MM.1S (cell line): Measurements from ENCODE around the gene COPZ2.

Experiments used
- DNase-seq: peaks from one replicate; pipeline ENCODE4 v3.0.0-alpha.2; 2015
- H2AFZ ChIP-seq: fragments of 300-600 bp; sonication (generic); 2 replicates; pipeline ENCODE4 v1.6.0; 2016; ENCODE audit warnings: antibody characterized with exemption, low read length
- H3F3A ChIP-seq: fragments of 300-600 bp; sonication (generic); 2 replicates; pipeline ENCODE4 v1.6.1; 2016; ENCODE audit warnings: mild to moderate bottlenecking, antibody characterized with exemption, low read length, moderate library complexity, mixed read lengths; ENCODE audit not compliant: insufficient read depth
- H3K27ac ChIP-seq: fragments of 300-600 bp; sonication (generic); 2 replicates; pipeline ENCODE4 v1.5.1; 2016; ENCODE audit warnings: mild to moderate bottlenecking, low read length
- H3K27me3 ChIP-seq: fragments of 300-600 bp; sonication (generic); replicated peaks from 2 replicates; pipeline ENCODE4 v1.6.0; 2016; ENCODE audit warnings: low read length; ENCODE audit not compliant: insufficient read depth
- H3K36me3 ChIP-seq: fragments of 300-600 bp; sonication (generic); replicated peaks from 2 replicates; pipeline ENCODE4 v1.6.1; 2016; ENCODE audit warnings: mild to moderate bottlenecking, low read length, mixed read lengths; ENCODE audit not compliant: insufficient read depth
- H3K4me1 ChIP-seq: fragments of 300-600 bp; sonication (generic); 2 replicates; pipeline ENCODE4 v1.6.1; 2016; ENCODE audit warnings: low read length, mixed read lengths
- H3K4me2 ChIP-seq: fragments of 300-600 bp; sonication (generic); 2 replicates; pipeline ENCODE4 v1.6.0; 2016; ENCODE audit warnings: low read depth, low read length
- H3K4me3 ChIP-seq: fragments of 300-600 bp; sonication (generic); 2 replicates; pipeline ENCODE4 v1.5.1; 2016; ENCODE audit warnings: low read length, mixed read lengths
- H3K79me2 ChIP-seq: fragments of 300-600 bp; sonication (generic); 2 replicates; pipeline ENCODE4 v1.6.1; 2016; ENCODE audit warnings: mixed run types, low read length, mixed read lengths
- H3K9ac ChIP-seq: fragments of 300-600 bp; sonication (generic); 2 replicates; pipeline ENCODE4 v1.6.1; 2016; ENCODE audit warnings: low read length, mixed read lengths
- H3K9me2 ChIP-seq: fragments of 300-600 bp; sonication (generic); replicated peaks from 2 replicates; pipeline ENCODE4 v1.6.1; 2016; ENCODE audit warnings: mild to moderate bottlenecking, low read length, mixed read lengths; ENCODE audit not compliant: insufficient read depth
- H3K9me3 ChIP-seq: fragments of 300-600 bp; sonication (generic); replicated peaks from 2 replicates; pipeline ENCODE4 v1.6.1; 2016; ENCODE audit warnings: mild to moderate bottlenecking, low read length, mixed read lengths; ENCODE audit not compliant: insufficient read depth
- H4K20me1 ChIP-seq: fragments of 300-600 bp; sonication (generic); 2 replicates; pipeline ENCODE4 v1.6.1; 2016; ENCODE audit warnings: mild to moderate bottlenecking, low read length, moderate library complexity, mixed read lengths; ENCODE audit not compliant: insufficient read depth
- CTCF ChIP-seq: fragments of 300-600 bp; sonication (generic); IDR thresholded peaks from 2 replicates; pipeline ENCODE4 v1.5.1; 2016; ENCODE audit warnings: antibody characterized with exemption, low read length, mixed read lengths
- EZH2 ChIP-seq: fragments of 300-600 bp; sonication (generic); optimal IDR thresholded peaks from 2 replicates; pipeline ENCODE3; 2017; ENCODE audit warnings: low read depth, mild to moderate bottlenecking, antibody characterized with exemption, low read length, mixed read lengths
- EZH2phosphoT487 ChIP-seq: fragments of 300-600 bp; sonication (generic); IDR thresholded peaks from 2 replicates; pipeline ENCODE4 v1.6.1; 2018; ENCODE audit warnings: antibody characterized with exemption, low read length

The COPZ2 gene

GRCh38 chr17:48028736-48029135, 8.9 kb downstream of the COPZ2 start:
- no peaks in the 10 kb centered on the region for H4K20me1 ChIP-seq
- TF ChIP-seq EZH2 (no peak), CTCF (no peak), EZH2phosphoT487 (no peak)
- no peak overlapping the region for H3K9ac ChIP-seq
- no peak overlapping the region for H3K4me2 ChIP-seq
- no peaks in the 10 kb centered on the region for H3K9me2 ChIP-seq
- no peak overlapping the region for H3K27ac ChIP-seq
- no peaks in the 10 kb centered on the region for H3K36me3 ChIP-seq
- no peaks in the 10 kb centered on the region for H3K9me3 ChIP-seq
- H2AFZ ChIP-seq, result no peak overlapping the region
- H3K79me2 ChIP-seq, result no peaks in the 10 kb centered on the region
- H3K4me1 ChIP-seq, result peaks cover 15% of the 10 kb centered on the region
- no peak overlapping the region for H3K4me3 ChIP-seq
- DNase-seq, result no peak
- no peaks in the 10 kb centered on the region for H3K27me3 ChIP-seq
- H3F3A ChIP-seq, result peaks cover 11% of the 10 kb centered on the region

GRCh38 chr17:48027322-48027981, 10.1 kb downstream of the COPZ2 start:
- no peaks in the 10 kb centered on the region for H3K79me2 ChIP-seq
- no peak overlapping the region for H2AFZ ChIP-seq
- H3K9me2 ChIP-seq, result no peaks in the 10 kb centered on the region
- H3K4me3 ChIP-seq, result no peak overlapping the region
- H3K36me3 ChIP-seq, result no peaks in the 10 kb centered on the region
- H3K27ac ChIP-seq, result no peak overlapping the region
- no peaks in the 10 kb centered on the region for H3K27me3 ChIP-seq
- H3K9ac ChIP-seq, result no peak overlapping the region
- H3K9me3 ChIP-seq, result no peaks in the 10 kb centered on the region
- DNase-seq, result no peak
- no peak overlapping the region for H3K4me2 ChIP-seq
- peaks cover 17% of the 10 kb centered on the region for H3K4me1 ChIP-seq
- no peak for TF ChIP-seq EZH2phosphoT487
- no peak for TF ChIP-seq EZH2
- no peak for TF ChIP-seq CTCF
- peaks cover 18% of the 10 kb centered on the region for H3F3A ChIP-seq
- H4K20me1 ChIP-seq, result no peaks in the 10 kb centered on the region

GRCh38 chr17:48026502-48027321, 10.9 kb downstream of the COPZ2 start:
- Histone ChIP-seq H3K4me2 (peak overlapping the region; percentile 99; the same call in 1 of the 2 replicates), H3K27ac (no peak overlapping the region), H3K9ac (no peak overlapping the region), H2AFZ (peak overlapping the region; percentile 45; the same call in 1 of the 2 replicates), H4K20me1 (no peaks in the 10 kb centered on the region), H3K79me2 (no peaks in the 10 kb centered on the region), H3K4me1 (peaks cover 17% of the 10 kb centered on the region), H3K9me2 (no peaks in the 10 kb centered on the region), H3F3A (peaks cover 21% of the 10 kb centered on the region), H3K4me3 (no peak overlapping the region), H3K9me3 (no peaks in the 10 kb centered on the region), H3K36me3 (no peaks in the 10 kb centered on the region), H3K27me3 (no peaks in the 10 kb centered on the region)
- DNase-seq, result peak; percentile 77
- no peak for TF ChIP-seq EZH2phosphoT487
- peak; percentile 86 for TF ChIP-seq CTCF
